Breast epithelium (tissue), 3 donors: Measurements from ENCODE around the gene GAPDHS.

Experiments
- CTCF ChIP-seq, 3 donors: fragments of 450-650 bp; IDR thresholded peaks; one replicate each; pipeline ENCODE4 v1.5.1; 2016 to 2017; ENCODE audit warnings: antibody characterized with exemption in 3 of 3, mild to moderate bottlenecking in 3 of 3, moderate library complexity in 3 of 3
- POLR2A ChIP-seq: fragments of 450-650 bp; IDR thresholded peaks from one replicate; pipeline ENCODE4 v1.6.1; 2016; ENCODE audit warnings: antibody characterized with exemption, mild to moderate bottlenecking, moderate library complexity

- no peak for TF ChIP-seq POLR2A
- TF ChIP-seq CTCF (IDR thresholded peaks at IDR 0.05): peak; percentile 70 to 93 (median 93)
Observed at GRCh38 chr19:35495107-35496064, 37.9 kb upstream of the GAPDHS start.
